HTERT RPE-1 (cell line): ENCODE data around the gene TTC7B.
"Not testable (repeated sequence)": the region's sequence is repeated elsewhere in the genome, so short reads cannot be mapped to it uniquely, and the experiment has no call there.

Experiments used
- in situ Hi-C: fragments of 300-500 bp; cut with MboI; formaldehyde crosslinking; loops from 4 replicates; pipeline ENCODE4 v1.14.3; 2020; ENCODE audit warnings: low sequenced_read_pairs

TTC7B gene

GRCh38 chr14:90536511-90537191 lies 279.6 kb downstream of the TTC7B start:
- in situ Hi-C loops = no loop called here

DNA sequence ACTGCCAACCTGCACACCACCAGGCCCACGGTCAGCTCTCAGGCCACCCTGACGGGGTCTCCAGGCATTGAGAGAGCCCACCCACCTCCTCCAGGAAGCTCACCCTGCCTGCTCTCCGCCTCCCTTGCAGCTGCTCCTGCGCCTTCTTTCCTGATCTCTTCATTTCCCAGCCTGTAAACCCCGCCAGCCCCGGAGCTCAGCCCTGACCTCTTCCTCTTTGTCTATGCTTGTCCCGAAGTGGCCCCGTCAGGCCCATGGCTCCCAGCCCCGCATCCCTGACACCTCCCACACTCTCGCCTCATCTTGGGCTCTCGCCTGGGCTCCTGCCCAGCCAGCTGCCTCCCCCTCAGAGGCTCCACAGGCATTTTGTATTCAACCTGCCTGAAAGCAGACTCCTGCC lies 280.1 kb downstream of the TTC7B start:
- in situ Hi-C loops = no loop called here

DNA sequence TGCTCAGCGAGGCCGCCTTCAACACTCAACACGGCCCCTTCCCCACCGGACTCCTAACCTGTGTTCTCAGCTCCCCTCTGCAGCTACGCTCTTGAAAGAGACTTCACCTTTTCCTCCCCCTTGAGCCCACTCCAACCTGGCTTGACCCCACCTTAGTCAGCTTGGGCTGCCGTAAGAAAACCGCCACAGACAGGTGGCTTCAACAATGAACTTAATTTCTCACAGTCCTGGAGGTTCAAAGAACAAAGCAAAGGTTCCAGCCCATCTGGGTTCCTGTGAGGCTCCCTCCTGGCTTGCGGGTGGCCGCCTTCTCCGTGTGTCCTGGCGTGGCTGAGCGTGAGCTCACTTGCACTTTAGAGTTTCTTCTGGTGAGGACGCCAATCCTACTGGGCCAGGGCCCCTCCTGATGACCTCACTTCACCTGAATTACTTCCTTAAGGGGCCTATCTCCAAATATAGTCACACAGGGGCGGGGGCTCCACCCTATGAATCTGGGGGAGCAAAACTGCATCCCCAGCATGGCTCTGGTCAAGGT lies 280.6 kb downstream of the TTC7B start:
- in situ Hi-C loops = no loop called here

GRCh38 chr14:90534838-90535555 lies 281.2 kb downstream of the TTC7B start:
- in situ Hi-C loops = no loop called here

DNA sequence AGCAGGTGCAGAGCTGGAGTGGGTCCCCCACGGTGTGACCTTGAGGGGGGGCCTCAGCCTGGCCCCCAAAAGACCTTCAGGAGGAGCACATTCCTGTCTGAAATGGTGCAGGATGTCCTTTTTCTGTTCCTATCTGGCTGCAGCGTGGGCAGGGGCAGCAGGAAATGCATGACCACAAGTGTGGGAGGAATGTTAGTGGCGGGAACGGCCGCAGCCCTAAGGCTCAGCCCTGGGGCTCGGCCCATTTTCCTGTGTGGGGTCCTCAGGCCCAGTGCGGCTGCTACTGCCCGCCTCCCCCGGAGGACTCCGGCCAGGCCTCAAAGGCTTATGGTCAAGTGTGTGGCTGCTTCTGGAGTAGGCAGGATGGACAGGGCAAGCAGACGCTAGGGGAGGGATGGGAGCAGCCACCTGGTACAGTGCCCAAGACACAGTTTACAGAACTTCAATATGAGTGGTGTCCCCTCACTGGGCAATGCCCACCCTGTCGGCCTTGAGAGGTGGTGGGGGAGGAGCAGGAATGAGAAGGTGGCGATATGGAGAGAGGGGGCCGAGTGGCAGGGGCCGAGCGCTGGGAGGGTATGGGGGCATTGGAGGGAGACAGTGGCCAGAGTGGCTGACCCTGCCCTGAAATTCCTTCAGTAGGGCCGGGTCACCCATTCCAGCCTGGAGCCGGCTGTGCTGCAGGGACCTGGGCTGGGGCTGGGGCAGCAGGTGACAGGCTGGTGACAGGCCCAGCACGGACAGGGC lies 282.0 kb downstream of the TTC7B start:
- in situ Hi-C loops = no loop called here

DNA sequence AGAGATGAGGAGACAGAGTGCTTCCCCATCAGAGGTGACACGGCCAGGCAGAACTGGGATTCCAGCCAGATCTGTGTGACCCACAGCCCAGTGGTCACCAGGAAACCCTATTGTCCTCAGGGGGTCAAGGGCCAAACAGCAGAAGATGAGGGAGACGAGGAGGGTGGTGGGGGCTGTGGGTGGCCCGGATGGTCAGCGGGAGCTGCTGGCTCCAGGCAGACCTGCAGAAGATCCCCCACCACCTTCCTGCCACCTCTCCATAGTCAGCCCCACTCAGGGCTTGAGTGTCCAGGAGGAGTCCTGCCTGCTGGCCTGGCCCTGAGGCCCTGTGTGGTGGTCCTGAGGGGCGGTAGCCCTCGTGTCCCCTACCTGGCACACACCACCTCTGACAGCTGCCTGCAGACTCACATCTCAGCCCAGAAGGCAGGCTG lies 282.6 kb downstream of the TTC7B start:
- in situ Hi-C loops = no loop called here

DNA sequence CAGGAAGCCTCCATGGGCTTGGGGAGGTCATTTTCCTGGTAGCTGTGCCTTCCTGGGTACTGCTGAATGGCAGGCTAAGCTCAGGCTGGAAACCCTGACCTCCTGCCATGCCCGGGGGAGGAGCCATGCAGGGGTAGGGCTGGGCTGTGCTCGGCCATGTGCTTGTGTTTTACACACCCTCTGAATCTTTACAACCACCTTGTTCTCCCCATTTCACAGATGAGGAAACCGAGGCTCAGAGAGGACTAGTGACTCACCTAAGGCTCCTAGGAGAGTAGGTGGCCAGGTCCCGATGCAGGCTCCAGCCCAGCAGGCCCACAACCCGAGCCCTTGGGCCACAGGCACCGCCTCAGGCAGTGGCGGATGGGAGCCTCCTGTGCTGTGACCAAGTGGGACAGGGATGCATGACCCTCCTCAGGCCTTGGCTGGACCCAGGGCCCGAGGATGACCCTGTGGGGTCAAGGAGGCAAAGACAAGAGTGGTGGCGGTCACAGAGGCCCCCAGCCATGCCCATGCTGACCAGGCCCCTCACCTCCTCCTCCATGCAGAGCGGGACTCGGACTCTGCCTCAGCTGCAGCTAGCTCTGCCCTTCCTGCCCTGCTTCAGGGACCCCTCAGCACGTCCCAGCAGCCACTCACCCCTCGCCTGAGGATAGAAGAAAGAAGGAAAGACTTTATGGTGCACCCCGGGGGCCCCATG lies 283.3 kb downstream of the TTC7B start:
- in situ Hi-C loops = no loop called here

DNA sequence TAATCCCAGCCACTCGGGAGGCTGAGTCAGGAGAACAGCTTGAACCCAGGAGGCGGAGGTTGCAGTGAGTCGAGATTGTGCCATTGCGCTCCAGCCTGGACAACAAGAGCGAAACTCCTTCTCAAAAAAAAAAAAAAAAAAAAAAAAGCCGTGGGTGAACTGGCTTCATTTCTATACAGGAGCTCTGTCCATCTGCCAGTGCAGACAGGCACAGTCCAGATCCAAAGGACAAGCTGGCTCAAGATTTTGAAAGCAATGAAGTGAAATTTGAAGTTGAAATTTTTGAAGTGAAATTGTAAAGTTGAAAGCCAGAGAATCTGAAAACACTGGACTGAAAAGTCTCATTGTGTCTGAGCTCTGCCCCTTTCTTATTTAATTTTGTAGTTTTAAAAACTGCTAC lies 284.7 kb downstream of the TTC7B start:
- in situ Hi-C loops = no loop called here

- in situ Hi-C loops = no loop called here
Observed at GRCh38 chr14:90530523-90530922, 285.7 kb downstream of the TTC7B start.

GRCh38 chr14:90527978-90528377 lies 288.3 kb downstream of the TTC7B start:
- in situ Hi-C loops = no loop called here

DNA sequence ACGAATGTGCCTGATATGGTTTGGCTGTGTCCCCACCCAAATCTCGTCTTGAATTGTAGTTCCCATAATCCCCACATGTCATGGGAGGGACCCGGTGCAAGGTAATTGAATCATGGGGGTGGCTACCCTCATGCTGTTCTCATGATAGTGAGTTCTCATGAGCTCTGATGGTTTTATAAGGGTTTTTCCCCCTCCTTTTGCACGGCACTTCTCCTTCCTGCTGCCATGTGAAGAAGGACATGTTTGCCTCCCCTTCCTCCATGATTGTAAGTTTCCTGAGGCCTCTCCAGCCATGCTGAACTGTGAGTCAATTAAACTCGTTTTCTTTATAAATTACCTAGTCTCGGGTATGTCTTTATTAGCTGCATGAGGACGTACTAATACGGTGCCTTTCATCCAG lies 289.7 kb downstream of the TTC7B start:
- in situ Hi-C loops = not testable (repeated sequence)

GRCh38 chr14:90525353-90526028 lies 290.7 kb downstream of the TTC7B start:
- in situ Hi-C loops = not testable (repeated sequence)

GRCh38 chr14:90523961-90524875 lies 292.0 kb downstream of the TTC7B start:
- in situ Hi-C loops = no loop called here

- in situ Hi-C loops = no loop called here
Observed at GRCh38 chr14:90523544-90523943, 292.7 kb downstream of the TTC7B start.

DNA sequence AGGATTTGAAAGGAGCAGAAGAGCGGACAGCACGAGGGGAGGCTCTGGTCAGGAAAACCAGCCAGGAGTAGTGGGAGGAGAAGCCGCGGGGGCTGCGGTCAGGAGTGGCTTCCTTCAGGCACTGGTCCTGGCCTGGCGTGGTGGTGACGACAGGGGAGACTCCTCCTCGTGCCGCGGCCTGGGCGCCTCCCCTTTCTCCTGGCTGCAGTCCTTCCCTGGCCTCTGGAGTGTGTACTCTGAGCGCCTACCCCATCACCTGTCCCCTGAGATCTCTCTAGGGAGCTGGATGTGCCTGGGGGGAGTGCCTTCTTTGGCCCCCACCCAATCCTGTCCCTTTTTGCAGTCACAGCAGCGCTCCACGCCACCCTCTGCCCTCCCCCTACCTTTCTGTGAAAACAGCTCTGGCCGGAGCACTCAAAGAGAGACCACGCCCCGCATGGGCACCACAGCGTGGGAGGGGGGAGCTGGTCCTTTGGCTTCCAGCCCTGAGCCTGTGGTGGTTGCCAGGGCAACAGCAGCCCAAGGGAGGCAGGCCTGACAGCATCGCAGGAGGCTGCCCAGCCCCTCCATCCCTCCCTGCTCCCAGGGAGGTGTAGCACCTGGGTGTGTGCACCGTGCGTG lies 293.5 kb downstream of the TTC7B start:
- in situ Hi-C loops = no loop called here

DNA sequence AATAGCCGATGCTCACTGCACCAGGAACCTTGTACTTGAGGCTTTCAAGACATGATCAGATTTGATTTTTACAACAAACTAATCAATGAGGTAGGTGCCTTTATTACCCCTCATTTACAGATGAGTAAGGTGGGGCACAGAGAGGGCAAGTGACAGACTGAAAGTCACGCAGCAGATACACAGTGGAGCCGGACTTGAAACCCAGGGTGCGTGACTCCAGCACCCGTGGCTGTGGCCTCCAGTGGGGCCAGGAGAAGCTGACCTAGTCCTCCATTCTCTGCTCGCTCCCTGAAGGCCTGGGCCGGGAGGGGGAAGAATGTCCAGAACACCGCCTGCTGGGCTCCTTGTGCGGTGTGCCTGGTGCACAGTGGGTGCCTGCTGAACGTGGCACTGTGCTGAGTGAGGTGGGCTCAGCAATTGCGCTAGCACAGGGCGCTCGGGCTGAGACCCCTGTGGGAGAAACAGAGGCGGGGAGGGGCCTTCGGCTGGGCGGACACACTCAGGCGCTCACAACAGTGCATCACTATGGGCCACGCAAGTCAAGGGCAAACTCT lies 294.2 kb downstream of the TTC7B start:
- in situ Hi-C loops = no loop called here

DNA sequence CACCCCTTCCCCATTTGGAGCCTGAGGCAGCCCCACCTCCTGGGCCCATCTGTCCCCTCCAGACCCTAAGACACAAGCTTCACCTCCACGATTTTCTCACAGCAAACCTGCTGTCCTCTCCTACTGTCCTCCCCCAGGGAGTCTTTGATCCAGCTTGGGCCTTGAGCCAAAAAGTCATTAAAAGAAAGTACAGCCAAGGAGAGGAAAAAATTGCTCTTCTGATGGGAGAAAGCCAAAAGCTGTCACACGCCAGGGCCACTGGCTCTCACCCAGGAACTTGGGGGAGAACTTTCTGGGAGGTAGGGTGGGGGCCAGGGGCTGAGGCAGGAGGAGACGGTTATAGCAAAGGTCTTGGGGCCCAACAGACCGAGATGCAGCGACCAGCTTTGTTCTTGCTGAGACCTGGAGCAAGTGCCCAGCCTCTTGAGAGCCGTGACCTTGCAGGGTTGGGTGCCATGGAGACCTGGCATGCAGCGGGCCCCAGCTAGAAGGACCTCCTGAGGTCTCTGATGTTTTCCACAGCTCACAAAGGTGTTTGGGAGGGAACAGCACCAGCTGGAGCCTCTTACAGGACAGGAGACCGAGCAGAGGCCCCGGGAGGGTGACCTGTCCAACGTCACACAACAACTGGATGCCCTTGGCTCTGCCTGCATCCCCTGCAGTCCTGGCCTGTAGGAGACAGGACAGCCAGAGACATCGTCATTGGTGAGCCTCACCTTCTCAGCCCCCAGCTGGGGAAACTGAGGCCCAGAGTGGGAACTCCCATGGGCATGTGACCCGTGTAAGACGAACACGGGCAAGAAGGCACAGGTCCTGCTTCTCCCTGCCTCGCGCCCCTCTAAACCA lies 294.9 kb downstream of the TTC7B start:
- in situ Hi-C loops = no loop called here

- in situ Hi-C loops = no loop called here
Observed at GRCh38 chr14:90520326-90520725, 295.9 kb downstream of the TTC7B start.
